Activated CD8-positive, alpha-beta memory T cell treated with anti-CD3 and anti-CD28 coated beads, Interleukin-2, amount 50 U/mL, for 1 hour (primary cell): ENCODE measurements around the gene PARP1.

Experiments
- DNase-seq: peaks from one replicate; pipeline ENCODE4 v3.0.0-alpha.2; 2020; ENCODE audit errors: extremely low read depth

The PARP1 gene

GRCh38 chr1:226405411-226405988 is 2.4 kb downstream of the PARP1 start:
- DNase-seq, result no peak

GRCh38 chr1:226404904-226405222 is 3.0 kb downstream of the PARP1 start:
- no peak for DNase-seq

GRCh38 chr1:226404063-226404903 is 3.6 kb downstream of the PARP1 start:
- no peak for DNase-seq

GRCh38 chr1:226403201-226404034 is 4.5 kb downstream of the PARP1 start:
- DNase-seq, result no peak

- no peak for DNase-seq
These were observed 5.1 kb downstream of the PARP1 start for GRCh38 chr1:226402739-226403165.

GRCh38 chr1:226401355-226402303 is 6.3 kb downstream of the PARP1 start:
- no peak for DNase-seq

- DNase-seq, result no peak
These were observed 7.2 kb downstream of the PARP1 start for GRCh38 chr1:226400519-226401354.

GRCh38 chr1:226397955-226398636 is 9.8 kb downstream of the PARP1 start:
- DNase-seq, result no peak

GRCh38 chr1:226397011-226397926 is 10.6 kb downstream of the PARP1 start:
- DNase-seq, result no peak

- no peak for DNase-seq
These were observed 12.1 kb downstream of the PARP1 start for GRCh38 chr1:226395753-226396152.

GRCh38 chr1:226394462-226394861 is 13.4 kb downstream of the PARP1 start:
- DNase-seq, result no peak

- no peak for DNase-seq
These were observed 17.2 kb downstream of the PARP1 start for GRCh38 chr1:226390681-226391080.

GRCh38 chr1:226388131-226388530 is 19.8 kb downstream of the PARP1 start:
- no peak for DNase-seq

- DNase-seq, result no peak
These were observed 23.2 kb downstream of the PARP1 start for GRCh38 chr1:226384717-226385116.

GRCh38 chr1:226384040-226384439 is 23.9 kb downstream of the PARP1 start:
- no peak for DNase-seq

GRCh38 chr1:226382030-226382429 is 25.9 kb downstream of the PARP1 start:
- no peak for DNase-seq

GRCh38 chr1:226381226-226381998 is 26.5 kb downstream of the PARP1 start:
- no peak for DNase-seq

- no peak for DNase-seq
These were observed 29.8 kb downstream of the PARP1 start for GRCh38 chr1:226378071-226378470.
